NT2/D1 (cell line): Measurements from ENCODE around the gene RALGDS.

Source experiments
- SUZ12 ChIP-seq: IDR thresholded peaks from 2 replicates; pipeline ENCODE4 v1.6.1; 2011; ENCODE audit not compliant: insufficient read length, insufficient read depth; ENCODE audit errors: extremely low read depth
- YY1 ChIP-seq: IDR thresholded peaks from 2 replicates; pipeline ENCODE4 v1.6.1; 2011; ENCODE audit not compliant: insufficient read length, insufficient read depth
- ZNF274 ChIP-seq: IDR thresholded peaks from 2 replicates; pipeline ENCODE4 v1.6.1; 2011; ENCODE audit warnings: mild to moderate bottlenecking, low read depth, low read length

DNA sequence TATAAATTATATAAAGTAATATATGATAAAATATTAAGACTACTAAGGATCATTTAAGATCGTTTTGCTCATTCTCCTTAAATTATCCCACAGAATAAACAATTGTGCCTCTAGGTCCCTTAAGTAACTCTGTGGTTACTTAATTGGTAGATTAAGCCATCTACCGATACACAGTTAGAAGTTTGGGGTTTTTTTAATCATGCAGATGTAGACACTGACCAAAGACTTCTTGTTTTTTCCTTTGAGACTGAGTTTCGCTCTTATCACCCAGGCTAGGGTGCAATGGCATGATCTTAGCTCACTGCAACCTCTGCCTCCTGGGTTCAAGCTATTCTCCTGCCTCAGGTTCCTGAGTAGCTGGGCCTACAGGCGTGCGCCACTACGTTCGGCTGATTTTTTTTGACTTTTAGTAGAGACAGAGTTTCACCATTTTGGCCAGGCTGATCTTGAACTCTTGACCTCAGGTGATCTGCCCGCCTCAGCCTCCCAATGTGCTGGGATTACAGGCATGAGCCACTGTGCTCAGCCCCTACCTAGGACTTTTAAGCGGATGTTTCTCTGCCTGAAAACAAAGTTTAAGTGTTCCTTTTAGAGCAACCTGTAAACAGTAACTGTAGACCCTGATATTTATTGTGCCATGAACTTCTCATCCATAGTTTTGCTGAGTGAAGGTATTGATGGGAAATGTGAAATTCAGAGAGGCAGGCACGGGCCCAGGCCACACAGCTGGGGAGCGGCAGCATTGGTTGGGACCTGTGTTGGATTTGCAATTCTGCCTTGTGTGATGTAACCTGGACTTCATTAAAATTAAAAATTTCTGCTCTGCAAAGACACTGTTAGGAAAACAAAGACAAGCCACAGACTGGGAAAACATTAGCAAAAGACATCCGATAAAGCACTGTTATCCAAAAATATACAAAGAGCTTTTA lies 47.7 kb downstream of the RALGDS start:
- TF ChIP-seq YY1: no peak
- TF ChIP-seq ZNF274: no peak
- no peak for TF ChIP-seq SUZ12
